ENCODE data around the gene SPAG16. TPM values are rescaled to one million over a fixed set of nuclear protein-coding genes. Genes with fewer than 3 reads are reported as not detected.

The SPAG16 gene
- total and polyA plus RNA-seq, 2 experiments from 2014 or later: 28.9 to 30.7 TPM

DNA sequence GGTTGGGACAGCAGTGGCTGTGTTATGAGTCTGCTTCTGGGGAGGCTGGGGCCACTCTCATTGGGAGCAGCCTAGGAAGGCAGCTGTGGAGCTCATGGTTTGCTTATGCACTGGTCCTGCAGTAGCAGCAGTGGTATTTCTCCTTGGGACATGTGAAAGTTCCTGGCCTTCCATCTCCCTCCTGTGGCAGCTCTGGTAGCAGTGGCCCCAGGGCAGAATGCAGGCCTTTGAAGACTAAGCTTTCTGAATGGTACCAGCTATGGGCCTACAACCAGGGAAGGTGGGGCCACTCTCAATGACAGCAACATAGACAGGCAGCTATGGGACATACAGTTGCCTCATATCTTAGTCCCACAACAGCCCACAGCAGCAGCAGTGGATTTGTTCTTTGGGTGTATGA is 1009.3 kb downstream of the SPAG16 start:
- no peak overlapping the region for H3K27ac ChIP-seq
- H3K4me3 ChIP-seq: no peak overlapping the region
- H3F3A ChIP-seq (ENCODE audit: insufficient read depth): no peaks in the 10 kb centered on the region
- in situ Hi-C loops (cut with MboI): no loop called here
- H3K9ac ChIP-seq: no peak overlapping the region
- no peaks in the 10 kb centered on the region for H4K20me1 ChIP-seq (ENCODE audit: insufficient read depth)
- TF ChIP-seq EZH2phosphoT487 (IDR thresholded peaks at IDR 0.05; ENCODE audit: insufficient read depth, low read depth) (no peak), EZH2 (IDR thresholded peaks at IDR 0.05; ENCODE audit: insufficient read depth, poor library complexity, severe bottlenecking) (no peak)
- no peak overlapping the region for H3K4me2 ChIP-seq (ENCODE audit: unreplicated experiment)
- no peaks in the 10 kb centered on the region for H3K36me3 ChIP-seq (ENCODE audit: low read depth)
- DNase-seq: no peak
- no peaks in the 10 kb centered on the region for H3K9me2 ChIP-seq (ENCODE audit: insufficient read depth)
- no peak overlapping the region for H2AFZ ChIP-seq
- H3K9me3 ChIP-seq (ENCODE audit: low read depth): no peaks in the 10 kb centered on the region
- no peaks in the 10 kb centered on the region for H3K4me1 ChIP-seq (ENCODE audit: insufficient read depth)
- no peaks in the 10 kb centered on the region for H3K79me2 ChIP-seq (ENCODE audit: insufficient read depth)
- no peaks in the 10 kb centered on the region for H3K27me3 ChIP-seq (replicated peaks; ENCODE audit: insufficient read depth)

- H2AFZ ChIP-seq: no peak overlapping the region
- H3K9me3 ChIP-seq (ENCODE audit: low read depth): no peaks in the 10 kb centered on the region
- no peak overlapping the region for H3K9ac ChIP-seq
- in situ Hi-C loops (cut with MboI): no loop called here
- no peaks in the 10 kb centered on the region for H3K4me1 ChIP-seq (ENCODE audit: insufficient read depth)
- H3K9me2 ChIP-seq (ENCODE audit: insufficient read depth): no peaks in the 10 kb centered on the region
- no peaks in the 10 kb centered on the region for H3K27me3 ChIP-seq (replicated peaks; ENCODE audit: insufficient read depth)
- DNase-seq: no peak
- TF ChIP-seq EZH2 (IDR thresholded peaks at IDR 0.05; ENCODE audit: insufficient read depth, poor library complexity, severe bottlenecking) (no peak), EZH2phosphoT487 (IDR thresholded peaks at IDR 0.05; ENCODE audit: insufficient read depth, low read depth) (no peak)
- H3K4me3 ChIP-seq: no peak overlapping the region
- H4K20me1 ChIP-seq (ENCODE audit: insufficient read depth): no peaks in the 10 kb centered on the region
- H3K36me3 ChIP-seq (ENCODE audit: low read depth): no peaks in the 10 kb centered on the region
- H3F3A ChIP-seq (ENCODE audit: insufficient read depth): no peaks in the 10 kb centered on the region
- no peak overlapping the region for H3K27ac ChIP-seq
- no peak overlapping the region for H3K4me2 ChIP-seq (ENCODE audit: unreplicated experiment)
- H3K79me2 ChIP-seq (ENCODE audit: insufficient read depth): no peaks in the 10 kb centered on the region
Measured at GRCh38 chr2:214294426-214294825, 1010.2 kb downstream of the SPAG16 start.

DNA sequence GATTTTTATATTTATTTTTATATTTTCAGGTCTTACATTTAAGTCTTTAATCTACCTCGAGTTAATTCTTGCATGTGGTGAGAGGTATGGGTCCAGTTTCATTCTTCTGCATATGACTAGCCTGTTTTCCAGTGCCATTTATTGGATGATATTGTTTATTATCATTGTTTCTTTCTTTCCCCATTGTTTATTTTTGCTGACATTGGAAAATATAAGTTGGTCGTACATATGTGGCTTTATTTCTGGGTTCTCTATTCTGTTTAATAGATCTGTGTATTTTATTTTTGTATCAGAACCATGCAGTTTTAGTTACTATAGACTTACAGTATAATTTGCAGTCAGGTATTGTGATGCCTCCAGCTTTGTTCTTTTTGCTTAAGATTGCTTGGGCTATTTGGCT is 1013.2 kb downstream of the SPAG16 start:
- no peak for DNase-seq
- no peaks in the 10 kb centered on the region for H3K36me3 ChIP-seq (ENCODE audit: low read depth)
- H3K9me2 ChIP-seq (ENCODE audit: insufficient read depth): no peaks in the 10 kb centered on the region
- no peaks in the 10 kb centered on the region for H3F3A ChIP-seq (ENCODE audit: insufficient read depth)
- no peak overlapping the region for H2AFZ ChIP-seq
- H3K27me3 ChIP-seq (replicated peaks; ENCODE audit: insufficient read depth): no peaks in the 10 kb centered on the region
- H3K9ac ChIP-seq: no peak overlapping the region
- TF ChIP-seq EZH2 (IDR thresholded peaks at IDR 0.05; ENCODE audit: insufficient read depth, poor library complexity, severe bottlenecking) (no peak), EZH2phosphoT487 (IDR thresholded peaks at IDR 0.05; ENCODE audit: insufficient read depth, low read depth) (no peak)
- no peak overlapping the region for H3K27ac ChIP-seq
- H4K20me1 ChIP-seq (ENCODE audit: insufficient read depth): no peaks in the 10 kb centered on the region
- H3K79me2 ChIP-seq (ENCODE audit: insufficient read depth): no peaks in the 10 kb centered on the region
- H3K4me1 ChIP-seq (ENCODE audit: insufficient read depth): no peaks in the 10 kb centered on the region
- in situ Hi-C loops (cut with MboI): no loop called here
- no peak overlapping the region for H3K4me2 ChIP-seq (ENCODE audit: unreplicated experiment)
- H3K4me3 ChIP-seq: no peak overlapping the region
- no peaks in the 10 kb centered on the region for H3K9me3 ChIP-seq (ENCODE audit: low read depth)
- WGBS, 2 experiments (ENCODE audit: low coverage in 1 of 2, low lambda C conversion rate in 2 of 2, missing lambda C conversion rate in 2 of 2): 24 to 34% methylated on average over 2 of the region's 2 CpGs

- H3K4me2 ChIP-seq (ENCODE audit: unreplicated experiment): no peak overlapping the region
- no peak overlapping the region for H2AFZ ChIP-seq
- no peaks in the 10 kb centered on the region for H3K79me2 ChIP-seq (ENCODE audit: insufficient read depth)
- H3K9me3 ChIP-seq (ENCODE audit: low read depth): no peaks in the 10 kb centered on the region
- in situ Hi-C loops (cut with MboI): no loop called here
- H3F3A ChIP-seq (ENCODE audit: insufficient read depth): no peaks in the 10 kb centered on the region
- no peaks in the 10 kb centered on the region for H3K27me3 ChIP-seq (replicated peaks; ENCODE audit: insufficient read depth)
- peak; percentile 25 for DNase-seq
- H3K9ac ChIP-seq: no peak overlapping the region
- H4K20me1 ChIP-seq (ENCODE audit: insufficient read depth): no peaks in the 10 kb centered on the region
- H3K9me2 ChIP-seq (ENCODE audit: insufficient read depth): no peaks in the 10 kb centered on the region
- TF ChIP-seq EZH2phosphoT487 (IDR thresholded peaks at IDR 0.05; ENCODE audit: insufficient read depth, low read depth) (no peak), EZH2 (IDR thresholded peaks at IDR 0.05; ENCODE audit: insufficient read depth, poor library complexity, severe bottlenecking) (no peak)
- H3K4me1 ChIP-seq (ENCODE audit: insufficient read depth): peaks cover 13% of the 10 kb centered on the region
- no peaks in the 10 kb centered on the region for H3K36me3 ChIP-seq (ENCODE audit: low read depth)
- H3K4me3 ChIP-seq: no peak overlapping the region
- no peak overlapping the region for H3K27ac ChIP-seq
Measured at GRCh38 chr2:214310319-214310718, 1026.1 kb downstream of the SPAG16 start.

GRCh38 chr2:214311031-214311533 is 1026.8 kb downstream of the SPAG16 start:
- no peaks in the 10 kb centered on the region for H3K36me3 ChIP-seq (ENCODE audit: low read depth)
- H2AFZ ChIP-seq: no peak overlapping the region
- TF ChIP-seq EZH2phosphoT487 (IDR thresholded peaks at IDR 0.05; ENCODE audit: insufficient read depth, low read depth): no peak
- TF ChIP-seq EZH2 (IDR thresholded peaks at IDR 0.05; ENCODE audit: insufficient read depth, poor library complexity, severe bottlenecking): no peak
- no peak overlapping the region for H3K9ac ChIP-seq
- no peaks in the 10 kb centered on the region for H4K20me1 ChIP-seq (ENCODE audit: insufficient read depth)
- H3K4me3 ChIP-seq: no peak overlapping the region
- H3K4me2 ChIP-seq (ENCODE audit: unreplicated experiment): no peak overlapping the region
- H3K4me1 ChIP-seq (ENCODE audit: insufficient read depth): peaks cover 13% of the 10 kb centered on the region
- in situ Hi-C loops (cut with MboI): no loop called here
- no peaks in the 10 kb centered on the region for H3K9me2 ChIP-seq (ENCODE audit: insufficient read depth)
- 66 to 71% methylated on average over 7 of the region's 7 CpGs for WGBS, 2 experiments (ENCODE audit: low coverage in 1 of 2, low lambda C conversion rate in 2 of 2, missing lambda C conversion rate in 2 of 2)
- no peaks in the 10 kb centered on the region for H3K9me3 ChIP-seq (ENCODE audit: low read depth)
- no peak for DNase-seq
- H3K27ac ChIP-seq: no peak overlapping the region
- no peaks in the 10 kb centered on the region for H3F3A ChIP-seq (ENCODE audit: insufficient read depth)
- H3K79me2 ChIP-seq (ENCODE audit: insufficient read depth): no peaks in the 10 kb centered on the region
- no peaks in the 10 kb centered on the region for H3K27me3 ChIP-seq (replicated peaks; ENCODE audit: insufficient read depth)

Data from GM23248 (cell line).